Measurements from ENCODE around the gene SUPT6H.

DNA sequence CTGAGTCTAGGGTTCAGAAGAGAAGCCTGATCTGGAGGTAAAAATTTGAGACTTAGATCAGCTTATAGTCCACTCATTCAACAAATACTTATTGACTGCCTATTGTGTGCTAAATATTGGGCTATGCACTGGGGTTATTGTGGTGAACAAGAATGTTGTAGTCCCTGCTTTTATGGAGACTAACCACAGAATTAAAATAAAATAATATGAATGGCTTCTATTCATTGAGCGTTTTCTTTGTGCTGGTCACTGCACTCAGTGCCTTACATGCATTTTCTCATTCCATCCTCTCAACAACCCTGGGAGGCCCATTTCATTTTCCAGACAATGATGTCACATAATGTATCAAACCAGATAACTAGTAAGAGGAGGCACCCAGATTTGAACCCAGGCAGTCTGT is 71.3 kb downstream of the SUPT6H start:
- no peak for TF ChIP-seq CTCF (IDR thresholded peaks at IDR 0.05)
- TF ChIP-seq EZH2 (IDR thresholded peaks at IDR 0.05; ENCODE audit: borderline replicate concordance, insufficient read depth, low read depth, low read length, poor library complexity, severe bottlenecking): no peak
